NOMO-1 treated with DMSO at 0.1 percent for 48 hours (cell line): ENCODE measurements around the gene SH3BP1.

Experiments used
- DNase-seq: peaks from one replicate; lab custom pipeline; 2025; ENCODE audit not compliant: unreplicated experiment; lab: John Stamatoyannopoulos, UW

SH3BP1 gene

GRCh38 chr22:37616201-37617083 is 23.0 kb upstream of the SH3BP1 start:
- no peak for DNase-seq

- DNase-seq, result no peak
Observed at GRCh38 chr22:37617431-37617830, 22.0 kb upstream of the SH3BP1 start.

- DNase-seq, result no peak
Observed at GRCh38 chr22:37618072-37618656, 21.3 kb upstream of the SH3BP1 start.

GRCh38 chr22:37618674-37619073 is 20.8 kb upstream of the SH3BP1 start:
- no peak for DNase-seq

GRCh38 chr22:37619991-37620390 is 19.5 kb upstream of the SH3BP1 start:
- no peak for DNase-seq

GRCh38 chr22:37621352-37621860 is 18.1 kb upstream of the SH3BP1 start:
- DNase-seq, result no peak

GRCh38 chr22:37623075-37624016 is 16.1 kb upstream of the SH3BP1 start:
- DNase-seq, result peak; percentile 45

GRCh38 chr22:37624017-37624365 is 15.5 kb upstream of the SH3BP1 start:
- DNase-seq, result no peak

GRCh38 chr22:37624876-37625275 is 14.6 kb upstream of the SH3BP1 start:
- DNase-seq, result no peak

- DNase-seq, result no peak
Observed at GRCh38 chr22:37625737-37626136, 13.7 kb upstream of the SH3BP1 start.

GRCh38 chr22:37626144-37626543 is 13.3 kb upstream of the SH3BP1 start:
- DNase-seq, result no peak

- DNase-seq, result no peak
Observed at GRCh38 chr22:37626556-37627075, 12.9 kb upstream of the SH3BP1 start.

GRCh38 chr22:37627121-37627520 is 12.3 kb upstream of the SH3BP1 start:
- DNase-seq, result no peak

GRCh38 chr22:37627545-37627944 is 11.9 kb upstream of the SH3BP1 start:
- peak; percentile 31 for DNase-seq

GRCh38 chr22:37628830-37629229 is 10.6 kb upstream of the SH3BP1 start:
- no peak for DNase-seq

- DNase-seq, result no peak
Observed at GRCh38 chr22:37629928-37630327, 9.5 kb upstream of the SH3BP1 start.

GRCh38 chr22:37630839-37631435 is 8.5 kb upstream of the SH3BP1 start:
- no peak for DNase-seq

GRCh38 chr22:37631448-37632173 is 7.9 kb upstream of the SH3BP1 start:
- no peak for DNase-seq

GRCh38 chr22:37632174-37633088 is 7.0 kb upstream of the SH3BP1 start:
- no peak for DNase-seq
